HG02623 (cell line): ENCODE results near the gene CCSER2.
"Not testable (repeated sequence)": the region's sequence is repeated elsewhere in the genome, so short reads cannot be mapped to it uniquely, and the experiment has no call there.

Experiments
- ATAC-seq: cut with Tn5 transposase; IDR thresholded peaks from one replicate; pipeline ENCODE4 v1.9.1; 2021; ENCODE audit warnings: moderate library complexity; ENCODE audit not compliant: unreplicated experiment

CCSER2 gene

DNA sequence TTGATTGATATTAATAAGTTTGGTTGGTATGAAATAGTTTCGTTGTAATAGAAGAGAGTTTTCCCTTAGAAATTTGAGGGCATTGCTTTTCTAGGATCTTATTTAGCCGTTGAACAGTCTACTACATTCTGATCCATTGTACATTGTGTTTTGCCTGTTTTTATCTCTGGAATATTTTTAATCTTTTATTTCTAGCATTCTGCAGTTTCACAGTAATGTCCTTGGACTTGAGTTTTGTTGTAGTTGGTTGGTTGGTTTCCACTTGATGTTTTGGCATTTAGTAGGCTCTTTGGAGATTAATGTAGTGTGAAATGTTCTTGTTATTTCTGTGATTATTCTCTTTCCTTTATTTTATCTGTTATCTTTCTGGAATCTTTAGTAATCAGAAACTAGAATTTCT is 112.4 kb downstream of the CCSER2 start:
- no peak for ATAC-seq

DNA sequence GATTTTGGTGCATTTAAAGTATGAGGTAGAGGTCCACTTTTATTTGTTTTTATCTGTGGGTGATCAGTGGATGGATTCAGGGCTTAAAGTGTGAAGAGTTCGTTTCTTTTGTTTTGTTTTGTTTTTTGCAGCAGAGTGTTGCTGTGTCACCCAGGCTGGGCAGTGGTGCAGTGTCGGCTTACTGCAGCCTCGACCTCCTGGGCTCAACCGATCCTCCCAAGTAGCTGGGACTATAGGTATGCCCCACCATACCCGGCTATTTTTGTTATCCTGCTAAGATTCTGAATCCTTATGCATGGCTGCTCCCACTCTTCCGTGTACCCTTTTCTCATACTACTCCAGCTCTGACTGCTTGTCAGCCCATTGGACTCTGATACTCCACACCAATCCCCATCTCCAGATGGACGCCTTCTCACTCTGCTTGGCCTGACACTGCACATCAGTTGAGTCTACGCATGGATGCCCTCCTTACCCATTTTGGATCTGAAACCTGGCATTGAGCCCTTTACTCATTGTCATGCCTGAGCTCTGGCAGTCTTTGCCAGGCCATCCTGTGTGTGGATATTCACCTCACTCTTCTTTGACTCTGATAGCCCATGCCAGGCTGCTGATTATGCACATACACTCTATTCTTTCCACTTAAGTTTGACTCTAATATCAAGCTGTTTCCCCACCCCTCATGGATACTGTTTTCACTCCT is 119.5 kb downstream of the CCSER2 start:
- no peak for ATAC-seq

DNA sequence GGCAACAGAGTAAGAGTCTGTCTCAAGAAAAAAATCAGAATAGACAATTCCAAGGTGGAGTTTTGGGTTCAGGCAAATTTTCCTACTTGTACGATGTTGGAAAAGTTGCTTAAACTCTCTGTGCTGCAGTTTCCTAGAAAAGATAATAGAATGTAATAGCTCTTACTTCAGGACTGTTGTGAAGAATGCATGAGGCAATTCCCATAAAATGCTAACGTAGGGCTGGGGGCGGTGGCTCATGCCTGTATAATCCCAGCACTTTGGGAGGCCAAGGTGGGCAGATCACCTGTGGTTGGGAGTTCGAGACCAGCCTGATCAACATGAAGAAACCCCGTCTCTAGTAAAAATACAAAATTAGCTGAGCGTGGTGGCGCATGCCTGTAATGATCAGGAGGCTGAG is 121.0 kb downstream of the CCSER2 start:
- not testable (repeated sequence) for ATAC-seq

DNA sequence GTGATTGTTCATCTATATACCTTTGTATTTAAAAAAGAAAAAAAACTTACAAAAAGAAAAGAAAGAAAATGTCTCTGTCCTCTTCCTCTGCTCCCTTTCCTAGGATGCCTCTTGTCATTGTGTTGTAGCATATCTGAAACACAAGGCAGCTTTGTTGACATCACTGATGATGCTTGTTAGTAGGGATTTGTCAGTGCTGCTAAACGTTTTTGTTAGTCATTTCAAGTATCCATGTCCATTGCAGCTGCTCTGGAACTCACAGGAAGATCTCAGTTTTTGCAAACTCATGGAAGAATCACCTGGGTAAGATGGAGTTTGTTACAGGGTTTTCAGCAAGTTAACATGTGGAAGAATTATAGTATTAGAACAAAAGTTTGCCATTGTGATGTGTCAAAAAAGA is 123.6 kb downstream of the CCSER2 start:
- ATAC-seq: no peak

DNA sequence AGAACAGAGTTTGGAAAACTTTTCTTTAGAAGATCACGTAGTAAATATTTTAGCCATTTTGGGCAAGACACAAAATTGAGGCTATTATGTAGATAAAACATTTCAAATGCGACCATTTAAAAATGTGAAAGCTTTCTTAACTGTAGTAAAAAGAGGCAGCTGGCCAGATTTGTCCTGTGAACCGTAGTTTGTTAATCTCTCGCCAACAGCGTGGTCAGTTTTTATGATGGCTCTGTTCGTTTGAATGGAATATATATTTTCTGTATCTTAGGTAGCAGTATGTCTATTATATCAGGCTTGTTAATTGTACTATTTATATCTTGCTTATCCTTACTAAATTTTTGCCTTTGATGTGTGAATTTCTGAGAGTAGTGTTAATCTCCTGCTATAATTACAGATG is 124.9 kb downstream of the CCSER2 start:
- ATAC-seq: no peak

DNA sequence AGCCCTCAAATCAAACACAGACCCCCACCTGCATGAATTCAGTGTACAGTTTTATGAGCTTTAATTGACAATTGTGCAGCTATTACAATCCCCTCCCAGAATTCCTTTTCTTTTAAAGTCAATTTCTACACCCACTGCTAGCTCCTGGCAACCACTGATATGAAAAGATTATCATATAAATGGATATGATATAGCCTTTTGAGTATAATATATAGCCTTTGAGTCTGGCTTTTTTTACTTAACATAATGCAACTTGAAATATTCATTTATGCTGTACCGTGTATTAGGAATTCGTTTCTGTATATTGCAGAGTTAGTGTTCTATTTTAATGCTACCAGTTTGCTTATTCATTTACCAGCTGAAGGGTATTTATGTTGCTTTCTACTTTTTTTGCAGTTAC is 127.7 kb downstream of the CCSER2 start:
- no peak for ATAC-seq

DNA sequence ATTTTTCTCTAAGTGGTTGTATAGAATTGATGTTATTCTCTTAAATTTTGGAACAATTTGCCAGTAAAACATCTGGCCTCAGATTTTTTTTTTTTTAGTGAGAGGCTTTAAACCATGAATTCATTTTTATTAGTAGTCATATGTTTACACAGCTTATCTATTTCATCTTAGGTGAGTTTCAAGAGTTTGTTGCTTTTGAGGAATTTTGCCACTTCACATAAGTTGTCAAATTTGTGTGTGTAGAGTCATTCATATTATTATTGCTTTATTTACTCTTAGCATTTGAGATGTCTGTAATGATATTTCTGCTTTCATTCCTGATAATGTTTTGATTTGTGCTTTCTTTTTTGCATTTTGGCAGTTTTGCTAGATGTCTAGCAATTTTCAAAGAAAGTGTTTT is 132.1 kb downstream of the CCSER2 start:
- no peak for ATAC-seq

DNA sequence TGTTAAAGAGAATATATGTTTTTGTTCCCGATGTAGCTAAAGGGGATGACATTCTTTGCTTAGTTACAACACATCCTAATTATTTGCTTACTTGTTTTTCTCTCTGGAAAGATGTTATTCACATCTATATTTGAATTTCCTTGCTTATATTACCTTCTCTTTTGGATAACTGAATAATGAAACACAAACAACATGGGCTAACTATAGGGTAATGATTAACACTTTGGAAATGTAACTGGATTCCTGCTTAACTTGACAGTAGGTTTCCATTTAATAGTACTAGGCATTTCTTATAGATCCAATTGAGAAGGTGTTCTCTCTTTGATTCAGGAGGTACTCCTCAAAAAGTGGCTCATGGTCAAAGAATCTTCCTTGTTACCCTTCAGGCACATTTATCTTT is 141.1 kb downstream of the CCSER2 start:
- ATAC-seq: no peak

DNA sequence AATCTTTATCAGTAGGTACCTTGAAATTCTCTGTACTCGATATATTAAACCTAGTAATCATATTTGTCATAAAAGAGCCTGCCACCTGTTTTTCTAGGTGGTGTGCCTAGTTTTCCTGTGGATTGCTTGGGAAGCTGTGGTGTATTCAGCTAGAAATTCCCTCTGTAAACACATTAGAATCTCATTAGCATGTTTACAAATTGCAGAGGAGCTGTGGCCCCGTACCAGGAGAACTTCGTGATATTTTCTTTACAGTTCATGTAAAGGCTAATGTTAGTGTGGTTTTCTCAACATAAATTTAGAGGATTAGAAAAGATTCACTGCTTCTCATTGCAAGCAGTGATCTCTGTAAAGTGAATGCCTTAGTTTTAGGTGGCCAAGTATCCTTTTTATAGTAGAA is 144.7 kb downstream of the CCSER2 start:
- no peak for ATAC-seq

DNA sequence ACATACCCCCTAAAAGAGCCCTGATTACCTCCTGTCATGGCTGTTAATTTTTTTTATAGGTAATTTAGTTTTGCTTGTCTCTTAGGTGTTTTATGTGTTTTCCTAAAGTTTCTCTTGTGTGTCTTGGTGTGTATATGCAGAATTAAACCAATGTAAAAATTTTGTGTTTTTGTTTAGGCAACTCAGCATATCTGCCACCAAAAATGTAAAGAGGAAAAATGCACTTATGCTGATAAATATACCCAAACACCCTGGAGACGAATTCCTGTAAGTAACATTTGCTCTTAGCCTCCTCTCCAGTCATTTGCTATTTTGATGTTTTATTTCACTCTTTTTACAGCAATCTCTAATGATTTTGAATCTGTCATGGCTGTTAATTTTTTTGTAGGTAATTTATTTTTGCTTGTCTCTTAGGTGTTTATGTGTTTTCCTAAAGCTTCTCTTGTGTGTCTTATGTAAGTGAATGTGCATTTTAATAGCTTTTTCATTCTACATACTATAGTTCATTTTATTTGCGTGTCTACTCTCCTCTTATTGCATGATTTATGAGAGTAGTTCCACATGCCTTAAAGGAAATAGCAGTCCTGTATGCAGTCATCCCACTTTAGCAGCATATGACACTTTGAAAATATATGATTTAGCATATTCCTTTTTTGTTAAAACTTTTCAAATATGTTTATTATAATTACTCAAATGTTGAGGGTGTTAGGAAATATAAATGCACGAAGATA is 149.2 kb downstream of the CCSER2 start:
- no peak for ATAC-seq

DNA sequence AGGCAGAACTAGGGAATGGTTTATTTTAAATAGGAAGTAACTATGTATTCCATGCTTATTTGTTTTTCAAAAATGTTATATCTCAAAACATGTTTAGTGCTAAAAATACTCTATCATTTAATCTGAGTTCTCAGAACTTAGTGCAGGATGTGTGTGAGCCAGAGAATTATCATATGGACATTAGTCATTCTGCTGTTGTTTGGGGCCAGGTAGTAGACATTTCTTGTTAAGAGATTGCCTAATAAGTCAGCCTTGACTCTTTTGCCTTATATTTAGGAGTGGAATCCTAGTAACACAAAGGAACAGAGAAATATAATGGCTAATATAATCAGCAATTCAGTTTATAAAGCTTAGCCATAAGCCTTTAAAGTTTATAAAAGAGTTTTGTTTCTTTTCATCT is 149.8 kb downstream of the CCSER2 start:
- ATAC-seq: no peak

DNA sequence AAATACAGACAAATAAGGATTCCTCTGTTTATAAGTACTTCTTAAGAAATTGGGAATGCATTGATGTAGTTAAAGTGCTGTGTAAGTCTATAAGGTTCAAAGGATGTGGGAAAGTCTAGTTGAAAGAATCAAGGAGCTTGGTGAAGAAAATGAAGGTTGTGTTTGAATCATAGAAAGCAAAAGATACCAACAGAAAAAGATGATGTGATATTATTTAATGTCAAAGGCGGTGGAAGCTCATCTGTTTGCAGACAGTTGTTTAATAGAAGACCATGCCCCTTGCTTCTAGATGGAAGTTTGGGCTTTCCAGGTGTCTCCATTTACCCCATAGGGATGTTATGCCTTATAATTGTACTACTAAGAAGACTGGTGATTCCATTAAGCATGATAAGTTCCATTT is 150.3 kb downstream of the CCSER2 start:
- no peak for ATAC-seq

DNA sequence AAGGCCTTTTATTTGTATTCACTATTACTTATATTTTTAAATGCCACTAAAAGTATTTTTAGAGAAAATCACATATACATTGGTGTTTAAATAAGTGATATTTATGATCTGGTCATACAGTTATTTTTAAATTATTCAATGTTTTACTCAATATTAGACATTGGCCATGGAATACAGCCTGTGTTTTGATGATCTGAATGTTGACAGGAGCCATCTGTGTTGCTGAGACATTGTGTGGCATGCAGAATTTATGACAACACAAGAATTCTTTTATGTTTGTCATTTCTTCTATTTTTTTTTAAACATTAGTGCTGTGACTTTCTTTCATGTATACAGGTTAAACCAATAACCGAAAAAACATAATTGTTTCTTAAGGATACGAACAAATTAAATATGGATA is 156.2 kb downstream of the CCSER2 start:
- ATAC-seq: no peak

DNA sequence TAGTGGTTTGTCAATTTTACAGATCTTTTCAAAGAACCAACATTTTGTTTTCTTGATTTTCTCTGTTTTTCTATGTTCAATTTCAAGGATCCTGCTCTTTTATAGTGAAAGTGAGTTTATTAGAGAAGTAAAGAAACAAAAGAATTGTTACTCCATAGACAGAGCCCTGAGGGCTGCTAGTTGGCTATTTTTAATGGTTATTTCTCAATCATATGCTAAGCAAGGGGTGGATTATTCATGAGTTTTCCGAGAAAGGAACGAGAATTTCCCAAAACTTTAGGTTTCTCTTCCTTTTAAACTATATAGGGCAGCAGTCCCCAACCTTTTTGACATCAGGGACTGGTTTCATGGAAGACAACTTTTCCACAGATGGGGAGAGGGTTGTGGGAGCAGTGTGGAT is 165.0 kb downstream of the CCSER2 start:
- ATAC-seq: no peak

DNA sequence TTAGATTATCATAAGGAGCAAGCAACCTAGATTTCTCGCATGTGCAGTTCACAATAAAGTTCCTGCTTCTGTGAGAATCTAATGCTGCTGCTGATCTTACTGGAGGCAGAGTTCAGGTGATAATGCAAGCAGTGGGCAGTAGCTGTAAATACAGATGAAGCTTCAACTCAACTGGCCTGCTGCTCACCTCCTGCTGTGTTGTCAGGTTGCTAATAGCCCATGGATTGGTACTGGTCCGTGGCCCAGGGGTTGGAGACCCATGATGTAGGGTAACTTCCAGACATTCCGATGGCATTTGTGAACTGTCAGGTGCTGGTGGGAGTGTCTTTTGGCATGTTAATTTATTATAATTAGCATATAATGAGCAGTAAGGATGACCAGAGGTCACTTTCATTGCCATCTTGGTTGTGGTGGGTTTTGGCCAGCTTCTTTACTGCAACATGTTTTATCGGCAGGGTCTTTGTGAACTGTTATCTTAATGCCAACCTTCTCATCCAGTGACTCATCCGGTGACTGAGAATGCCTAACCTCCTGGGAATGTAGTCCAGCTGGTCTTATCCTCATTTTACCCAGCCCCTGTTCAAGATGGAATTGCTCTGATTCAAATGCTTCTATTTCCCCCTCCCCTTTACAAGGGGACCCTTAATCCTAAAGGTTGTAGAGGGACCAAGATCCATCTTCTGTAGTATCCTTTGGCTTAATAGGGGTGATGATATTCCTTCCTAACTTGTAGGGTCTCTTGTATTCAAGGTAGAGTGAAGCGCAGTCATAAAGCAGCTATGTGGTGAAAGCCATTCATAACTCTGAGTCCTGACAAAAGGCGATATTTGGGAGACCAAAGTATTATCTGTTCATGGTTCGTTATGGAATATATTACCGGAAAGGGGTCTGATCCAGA is 165.8 kb downstream of the CCSER2 start:
- no peak for ATAC-seq

DNA sequence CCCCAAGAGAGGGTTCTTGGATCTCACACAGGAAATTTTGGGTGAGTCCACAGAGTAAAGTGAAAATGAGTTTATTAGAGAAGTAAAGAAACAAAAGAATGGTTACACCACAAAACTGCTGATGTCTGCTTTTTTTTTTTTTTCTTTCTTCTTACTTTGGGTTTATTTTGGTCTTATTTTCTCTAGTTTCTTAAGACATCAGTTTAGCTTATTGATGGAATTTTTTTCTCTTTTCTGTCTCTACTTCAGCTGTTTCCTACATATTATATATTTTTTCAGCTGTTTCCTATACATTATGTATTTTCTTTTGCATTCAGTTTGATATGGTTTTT is 166.4 kb downstream of the CCSER2 start:
- ATAC-seq: no peak

DNA sequence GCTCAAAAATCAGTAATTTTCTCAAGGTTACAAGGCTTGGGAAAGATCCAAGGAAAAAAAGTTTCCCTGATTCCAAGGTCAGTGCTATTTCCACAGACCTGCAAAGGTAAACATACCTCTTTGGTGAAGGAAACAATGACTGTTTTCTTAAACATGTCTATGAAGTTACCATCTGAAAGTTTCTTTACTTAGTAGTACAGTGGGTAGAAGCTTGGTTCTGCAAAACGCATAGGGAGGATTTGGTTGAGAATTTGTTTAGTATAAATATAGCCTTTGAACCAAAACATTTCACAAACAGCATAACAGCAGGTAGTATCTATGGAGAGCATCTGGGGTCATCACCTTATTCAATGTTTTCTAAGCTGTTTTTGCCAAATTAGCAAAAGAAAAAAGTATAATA is 169.6 kb downstream of the CCSER2 start:
- ATAC-seq: no peak

DNA sequence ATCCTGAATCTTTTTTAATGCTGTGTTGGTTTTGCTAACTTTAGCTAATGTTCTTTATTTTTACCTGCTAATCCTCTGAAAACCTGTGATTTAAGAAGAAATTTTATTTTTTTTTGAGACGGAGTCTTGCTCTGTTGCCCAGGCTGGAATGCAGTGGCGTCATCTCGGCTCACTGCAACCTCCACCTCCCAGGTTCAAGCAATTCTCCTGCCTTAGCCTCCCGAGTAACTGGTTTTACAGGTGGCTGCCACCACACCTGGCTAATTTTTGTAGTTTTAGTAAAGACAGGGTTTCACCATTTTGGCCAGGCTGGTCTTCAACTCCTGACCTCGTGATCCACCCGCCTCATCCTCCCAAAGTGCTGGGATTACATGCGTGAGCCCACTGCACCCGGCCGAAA is 170.7 kb downstream of the CCSER2 start:
- ATAC-seq: not testable (repeated sequence)

DNA sequence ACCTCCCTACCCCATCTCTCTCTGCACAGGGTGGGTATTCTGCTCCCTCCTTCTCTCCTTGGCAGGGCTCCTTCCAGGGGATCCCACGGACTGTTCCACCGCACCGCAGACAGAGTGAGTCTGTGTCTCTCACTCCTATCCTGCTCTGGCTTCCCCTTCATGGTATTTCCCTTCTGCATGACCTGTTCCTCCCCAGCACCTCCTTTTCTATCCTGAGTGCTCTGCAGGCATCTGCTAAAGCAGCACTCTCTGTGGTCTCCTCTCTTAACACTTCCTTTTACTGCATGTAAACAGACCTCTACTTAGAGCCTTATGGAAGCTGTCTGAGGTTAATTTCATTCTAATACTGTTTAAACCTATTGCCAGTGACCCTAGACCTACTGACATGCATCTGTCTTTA is 171.5 kb downstream of the CCSER2 start:
- ATAC-seq: no peak

DNA sequence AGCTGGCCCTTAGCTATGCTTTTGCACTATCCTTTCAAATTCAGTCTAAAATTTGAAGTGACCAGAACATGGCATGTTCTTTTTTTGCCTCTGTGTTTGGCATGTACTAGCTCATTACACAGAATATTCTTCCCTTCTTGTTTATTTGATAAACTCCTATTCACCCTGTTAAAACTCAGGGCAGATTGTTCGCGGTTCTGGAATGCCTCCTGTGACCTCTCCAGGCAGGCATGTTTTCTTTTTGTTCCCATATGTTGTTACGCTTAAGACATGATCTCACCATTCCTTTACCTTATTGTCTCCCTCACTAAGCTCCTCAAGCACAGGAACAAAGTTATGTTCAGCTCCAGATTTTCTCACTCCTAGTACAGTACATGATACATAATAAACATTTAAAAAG is 181.7 kb downstream of the CCSER2 start:
- no peak for ATAC-seq

DNA sequence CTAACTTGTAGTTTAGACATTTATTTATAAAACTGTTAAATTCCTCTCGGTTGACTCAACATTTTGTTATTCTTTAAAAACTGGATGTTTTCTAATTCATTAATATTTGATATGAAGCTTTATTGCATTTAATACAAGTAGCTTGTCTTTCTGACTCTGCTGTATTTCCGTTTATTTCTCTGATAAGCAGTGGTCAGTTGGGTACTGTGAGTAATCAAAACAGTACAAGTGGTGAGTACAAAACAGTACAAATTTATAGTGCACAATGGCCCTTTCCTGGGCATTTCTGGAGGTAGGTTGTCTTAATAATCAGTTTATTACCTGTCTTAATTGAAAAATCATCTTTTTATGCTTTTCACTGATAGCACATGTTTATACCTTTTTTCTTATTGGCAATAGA is 182.7 kb downstream of the CCSER2 start:
- no peak for ATAC-seq

DNA sequence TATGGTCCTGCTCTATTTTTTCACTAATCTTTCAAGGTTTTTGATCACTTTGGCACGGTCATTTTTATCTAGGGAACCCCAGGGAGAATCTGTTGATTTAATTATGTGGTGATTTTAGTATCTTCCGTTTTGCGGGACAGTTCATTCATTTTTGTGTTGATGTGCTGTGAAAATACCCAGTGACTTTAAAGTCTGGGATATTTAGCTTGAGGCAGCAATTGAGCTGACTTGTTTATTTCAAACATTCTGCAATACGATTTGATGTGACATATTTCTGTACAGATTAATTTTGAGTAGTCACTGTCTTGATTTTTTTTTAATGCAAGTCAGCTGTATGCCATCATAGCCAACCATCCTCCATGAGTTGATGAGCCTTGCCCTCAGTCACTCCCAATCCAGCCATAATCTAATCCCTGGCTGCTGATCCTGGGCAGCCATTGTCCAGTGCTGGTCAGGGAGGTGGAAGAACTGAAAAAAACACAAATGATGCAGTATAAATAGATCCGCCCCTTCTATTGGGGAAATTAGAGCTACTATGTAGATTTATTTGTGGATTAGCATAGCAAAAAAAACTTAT is 183.4 kb downstream of the CCSER2 start:
- ATAC-seq: no peak
